Measurements from ENCODE around the gene CTU2. TPM values are rescaled to one million over a fixed set of nuclear protein-coding genes. Genes with fewer than 3 reads are reported as not detected.

The CTU2 gene
- total and polyA plus RNA-seq, 2 experiments from 2014 or later: 5.9 to 19.5 TPM

- Histone ChIP-seq H3K79me2 (no peaks in the 10 kb centered on the region), H3K9me3 (ENCODE audit: low read depth) (no peaks in the 10 kb centered on the region), H3K9me2 (replicated peaks; ENCODE audit: insufficient read depth) (no peaks in the 10 kb centered on the region), H3K27ac (no peak overlapping the region), H2AFZ (no peak overlapping the region), H3K27me3 (no peaks in the 10 kb centered on the region), H3K4me2 (no peak overlapping the region), H3K4me3 (no peak overlapping the region), H4K20me1 (ENCODE audit: insufficient read depth, poor library complexity, severe bottlenecking) (no peaks in the 10 kb centered on the region), H3K4me1 (ENCODE audit: insufficient read depth) (no peaks in the 10 kb centered on the region), H3K36me3 (replicated peaks; ENCODE audit: insufficient read depth, low read depth) (no peaks in the 10 kb centered on the region)
- TF ChIP-seq EZH2 (IDR thresholded peaks at IDR 0.05; ENCODE audit: borderline replicate concordance): no peak
- TF ChIP-seq CTCF (IDR thresholded peaks at IDR 0.05; ENCODE audit: poor library complexity): peak; percentile 10
- TF ChIP-seq EZH2phosphoT487 (IDR thresholded peaks at IDR 0.05; ENCODE audit: low read depth, severe bottlenecking, unreplicated experiment): no peak
- 48% methylated on average over 11 of the region's 11 CpGs for WGBS (ENCODE audit: low lambda C conversion rate, missing lambda C conversion rate)
- no peak for DNase-seq (ENCODE audit: low spot score)
Observed at GRCh38 chr16:88672776-88673175, 33.5 kb upstream of the CTU2 start.

- DNase-seq (ENCODE audit: low spot score): no peak
- no peaks in the 10 kb centered on the region for H3K9me3 ChIP-seq (ENCODE audit: low read depth)
- H4K20me1 ChIP-seq (ENCODE audit: insufficient read depth, poor library complexity, severe bottlenecking): no peaks in the 10 kb centered on the region
- WGBS (ENCODE audit: low lambda C conversion rate, missing lambda C conversion rate): 95% methylated on average over 19 of the region's 19 CpGs
- H3K4me1 ChIP-seq (ENCODE audit: insufficient read depth): no peaks in the 10 kb centered on the region
- no peaks in the 10 kb centered on the region for H3K27me3 ChIP-seq
- no peak overlapping the region for H3K27ac ChIP-seq
- H3K4me3 ChIP-seq: no peak overlapping the region
- H3K4me2 ChIP-seq: no peak overlapping the region
- H2AFZ ChIP-seq: no peak overlapping the region
- no peak for TF ChIP-seq CTCF (IDR thresholded peaks at IDR 0.05; ENCODE audit: poor library complexity)
- no peak for TF ChIP-seq EZH2 (IDR thresholded peaks at IDR 0.05; ENCODE audit: borderline replicate concordance)
- TF ChIP-seq EZH2phosphoT487 (IDR thresholded peaks at IDR 0.05; ENCODE audit: low read depth, severe bottlenecking, unreplicated experiment): no peak
- no peaks in the 10 kb centered on the region for H3K36me3 ChIP-seq (replicated peaks; ENCODE audit: insufficient read depth, low read depth)
- no peaks in the 10 kb centered on the region for H3K9me2 ChIP-seq (replicated peaks; ENCODE audit: insufficient read depth)
- H3K79me2 ChIP-seq: no peaks in the 10 kb centered on the region
Observed at GRCh38 chr16:88673716-88674379, 32.5 kb upstream of the CTU2 start.

GRCh38 chr16:88676502-88677242 lies 29.6 kb upstream of the CTU2 start:
- Histone ChIP-seq H3K4me3 (no peak overlapping the region), H3K4me1 (ENCODE audit: insufficient read depth) (no peaks in the 10 kb centered on the region), H3K4me2 (no peak overlapping the region), H4K20me1 (ENCODE audit: insufficient read depth, poor library complexity, severe bottlenecking) (no peaks in the 10 kb centered on the region), H3K9me3 (ENCODE audit: low read depth) (no peaks in the 10 kb centered on the region), H2AFZ (no peak overlapping the region), H3K36me3 (replicated peaks; ENCODE audit: insufficient read depth, low read depth) (no peaks in the 10 kb centered on the region), H3K27ac (no peak overlapping the region), H3K79me2 (no peaks in the 10 kb centered on the region), H3K27me3 (no peaks in the 10 kb centered on the region), H3K9me2 (replicated peaks; ENCODE audit: insufficient read depth) (no peaks in the 10 kb centered on the region)
- WGBS (ENCODE audit: low lambda C conversion rate, missing lambda C conversion rate): 93% methylated on average over 22 of the region's 22 CpGs
- no peak for DNase-seq (ENCODE audit: low spot score)
- TF ChIP-seq EZH2 (IDR thresholded peaks at IDR 0.05; ENCODE audit: borderline replicate concordance): no peak
- no peak for TF ChIP-seq EZH2phosphoT487 (IDR thresholded peaks at IDR 0.05; ENCODE audit: low read depth, severe bottlenecking, unreplicated experiment)
- TF ChIP-seq CTCF (IDR thresholded peaks at IDR 0.05; ENCODE audit: poor library complexity): no peak

All from hepatocyte (in vitro differentiated cells).